NB4 (cell line): ENCODE data around the gene CACTIN.

Experiments used
- TF ChIP-seq, protein P1 (sequence below): IDR thresholded peaks from one replicate; pipeline ENCODE4 v1.5.1; 2012; ENCODE audit warnings: low read depth, low read length
- TF ChIP-seq, protein P2 (sequence below): IDR thresholded peaks from 2 replicates; pipeline ENCODE4 v1.6.1; 2011; ENCODE audit warnings: low read depth, low read length

DNA sequence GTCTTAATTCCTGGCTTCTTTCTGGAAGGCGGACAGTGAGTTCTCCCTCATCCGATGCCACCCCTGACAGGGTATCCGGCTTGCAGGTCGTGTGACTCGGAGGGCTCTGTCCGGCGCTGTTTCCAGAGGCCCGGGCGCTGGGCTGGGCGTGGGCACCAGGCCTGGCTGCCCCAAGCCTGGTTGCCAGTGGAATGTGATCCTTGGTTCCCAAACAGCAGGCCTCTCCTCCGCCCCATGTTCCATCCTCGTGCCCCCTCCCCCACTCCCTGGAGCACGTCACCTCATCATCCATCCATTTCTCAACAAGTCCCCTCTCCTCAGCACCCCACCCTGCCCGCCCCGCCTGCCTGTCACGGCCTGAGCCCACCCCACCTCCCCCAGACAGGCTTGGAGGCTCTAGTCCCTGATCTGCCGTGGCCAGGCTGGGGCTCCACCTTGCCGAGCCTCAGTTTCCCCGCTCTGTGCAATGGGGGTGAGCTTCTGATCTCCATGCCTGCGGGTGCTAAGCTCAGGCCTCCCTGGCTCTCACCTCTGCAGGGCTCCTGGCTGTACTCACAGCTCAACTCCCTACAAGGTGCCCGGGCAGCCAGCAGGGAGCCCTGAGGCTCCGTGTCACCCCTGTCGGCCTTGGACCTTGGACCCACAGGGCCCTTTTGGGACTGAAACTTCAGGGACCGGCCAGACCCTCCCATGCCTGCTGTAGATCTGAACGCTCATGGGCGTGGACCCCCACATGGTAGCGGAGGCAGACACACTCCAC is 22.2 kb downstream of the CACTIN start:
- TF ChIP-seq, protein P1, sequence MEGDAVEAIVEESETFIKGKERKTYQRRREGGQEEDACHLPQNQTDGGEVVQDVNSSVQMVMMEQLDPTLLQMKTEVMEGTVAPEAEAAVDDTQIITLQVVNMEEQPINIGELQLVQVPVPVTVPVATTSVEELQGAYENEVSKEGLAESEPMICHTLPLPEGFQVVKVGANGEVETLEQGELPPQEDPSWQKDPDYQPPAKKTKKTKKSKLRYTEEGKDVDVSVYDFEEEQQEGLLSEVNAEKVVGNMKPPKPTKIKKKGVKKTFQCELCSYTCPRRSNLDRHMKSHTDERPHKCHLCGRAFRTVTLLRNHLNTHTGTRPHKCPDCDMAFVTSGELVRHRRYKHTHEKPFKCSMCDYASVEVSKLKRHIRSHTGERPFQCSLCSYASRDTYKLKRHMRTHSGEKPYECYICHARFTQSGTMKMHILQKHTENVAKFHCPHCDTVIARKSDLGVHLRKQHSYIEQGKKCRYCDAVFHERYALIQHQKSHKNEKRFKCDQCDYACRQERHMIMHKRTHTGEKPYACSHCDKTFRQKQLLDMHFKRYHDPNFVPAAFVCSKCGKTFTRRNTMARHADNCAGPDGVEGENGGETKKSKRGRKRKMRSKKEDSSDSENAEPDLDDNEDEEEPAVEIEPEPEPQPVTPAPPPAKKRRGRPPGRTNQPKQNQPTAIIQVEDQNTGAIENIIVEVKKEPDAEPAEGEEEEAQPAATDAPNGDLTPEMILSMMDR: no peak
- TF ChIP-seq, protein P2, sequence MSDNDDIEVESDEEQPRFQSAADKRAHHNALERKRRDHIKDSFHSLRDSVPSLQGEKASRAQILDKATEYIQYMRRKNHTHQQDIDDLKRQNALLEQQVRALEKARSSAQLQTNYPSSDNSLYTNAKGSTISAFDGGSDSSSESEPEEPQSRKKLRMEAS: no peak
